A204.1 (cell line): Measurements from ENCODE around the gene AAMP.
A peak's percentile ranks its signal among the peaks of the same experiment; 100 is the strongest.
"Not testable (repeated sequence)": the region's sequence is repeated elsewhere in the genome, so short reads cannot be mapped to it uniquely, and the experiment has no call there.

Experiments used
- FAIRE-seq: peaks from 2 replicates; lab custom pipeline; 2012; peaks lifted over from hg19 to GRCh38; lab: Jason Lieb, UNC

AAMP gene

GRCh38 chr2:218269900-218270720 lies at the start of gene AAMP, which contains the start of gene PNKD:
Gene AAMP, minus strand, starts transcription at chr2:218270137. Its CDS starts 51 bp downstream, at chr2:218270086.
Gene PNKD, plus strand, starts transcription at chr2:218270519. Its CDS starts 17 bp downstream, at chr2:218270536.
- FAIRE-seq = peak; percentile 99

- FAIRE-seq = no peak
Observed at GRCh38 chr2:218318241-218318640, 48.3 kb upstream of the AAMP start.

- no peak for FAIRE-seq
Observed at GRCh38 chr2:218317835-218318234, 47.9 kb upstream of the AAMP start.

GRCh38 chr2:218317303-218317630 lies 47.3 kb upstream of the AAMP start:
- no peak for FAIRE-seq

- FAIRE-seq = no peak
Observed at GRCh38 chr2:218315397-218315796, 45.5 kb upstream of the AAMP start.

GRCh38 chr2:218314764-218315163 lies 44.8 kb upstream of the AAMP start:
- not testable (repeated sequence) for FAIRE-seq

GRCh38 chr2:218313356-218313755 lies 43.4 kb upstream of the AAMP start:
- no peak for FAIRE-seq

- FAIRE-seq = no peak
Observed at GRCh38 chr2:218312267-218312756, 42.4 kb upstream of the AAMP start.

- FAIRE-seq = not testable (repeated sequence)
Observed at GRCh38 chr2:218311541-218312266, 41.8 kb upstream of the AAMP start.

- FAIRE-seq = no peak
Observed at GRCh38 chr2:218310853-218311540, 41.1 kb upstream of the AAMP start.

GRCh38 chr2:218307415-218308090 lies 37.6 kb upstream of the AAMP start:
- no peak for FAIRE-seq

- no peak for FAIRE-seq
Observed at GRCh38 chr2:218306184-218306920, 36.4 kb upstream of the AAMP start.

- no peak for FAIRE-seq
Observed at GRCh38 chr2:218305383-218305782, 35.4 kb upstream of the AAMP start.

GRCh38 chr2:218301176-218301819 lies 31.4 kb upstream of the AAMP start:
- FAIRE-seq = peak; percentile 92

GRCh38 chr2:218300141-218300540 lies 30.2 kb upstream of the AAMP start:
- FAIRE-seq = no peak

- no peak for FAIRE-seq
Observed at GRCh38 chr2:218298314-218298875, 28.5 kb upstream of the AAMP start.

- no peak for FAIRE-seq
Observed at GRCh38 chr2:218296847-218297246, 26.9 kb upstream of the AAMP start.

GRCh38 chr2:218296200-218296599 lies 26.3 kb upstream of the AAMP start:
- no peak for FAIRE-seq

- no peak for FAIRE-seq
Observed at GRCh38 chr2:218295029-218295428, 25.1 kb upstream of the AAMP start.

- FAIRE-seq = no peak
Observed at GRCh38 chr2:218294430-218295022, 24.6 kb upstream of the AAMP start.
